Hematopoietic multipotent progenitor cell treated with erythropoietin and hydrocortisone succinate and interleukin-3 and kit ligand, for 6 days (in vitro differentiated cells): ENCODE measurements around the gene SEPTIN5.

Experiments used
- DNase-seq: peaks from one replicate; pipeline ENCODE4 v3.0.0-alpha.2; 2015

SEPTIN5 gene

DNA sequence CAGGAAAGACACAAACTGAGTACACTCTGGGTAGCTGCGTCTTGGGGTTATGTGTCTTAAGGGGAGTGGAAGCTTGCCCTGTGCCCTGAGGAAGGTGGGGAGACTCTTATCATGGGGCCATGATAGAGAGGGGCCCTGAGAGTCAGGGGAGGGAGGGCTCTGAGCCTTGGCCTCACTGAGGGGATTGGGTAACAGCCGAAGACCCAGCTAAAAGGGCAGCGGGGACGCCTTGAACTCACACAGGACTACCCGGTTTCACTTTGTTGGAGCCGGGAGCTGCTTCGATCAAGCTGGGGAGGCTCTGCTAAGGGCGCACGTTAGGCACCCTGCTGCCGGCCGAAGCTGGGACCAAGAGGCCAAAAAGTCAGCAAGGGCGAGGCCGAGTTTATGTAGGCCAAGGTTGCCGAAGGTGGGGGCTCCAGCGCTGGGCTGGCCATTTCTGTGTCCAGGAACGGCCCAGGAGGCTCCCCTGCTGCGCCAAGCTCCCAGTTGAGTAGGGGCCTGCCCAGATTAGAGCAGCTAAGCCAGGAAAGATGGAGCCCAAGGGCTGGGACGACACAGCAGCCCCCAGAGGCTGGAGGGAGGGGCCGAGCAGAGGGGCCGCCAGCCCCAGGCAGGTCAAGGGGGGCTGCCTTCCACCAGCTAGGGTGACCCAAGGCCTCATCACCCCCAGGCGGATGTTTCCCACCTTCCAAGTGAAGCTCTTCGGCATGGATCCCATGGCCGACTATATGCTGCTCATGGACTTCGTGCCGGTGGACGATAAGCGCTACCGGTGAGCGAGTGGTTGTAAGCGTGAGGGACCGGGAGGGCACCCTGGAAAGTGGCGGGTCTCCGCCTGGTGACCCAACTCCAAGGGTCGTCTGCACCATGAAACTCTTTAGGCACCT lies 48.5 kb downstream of the SEPTIN5 start:
- no peak for DNase-seq

DNA sequence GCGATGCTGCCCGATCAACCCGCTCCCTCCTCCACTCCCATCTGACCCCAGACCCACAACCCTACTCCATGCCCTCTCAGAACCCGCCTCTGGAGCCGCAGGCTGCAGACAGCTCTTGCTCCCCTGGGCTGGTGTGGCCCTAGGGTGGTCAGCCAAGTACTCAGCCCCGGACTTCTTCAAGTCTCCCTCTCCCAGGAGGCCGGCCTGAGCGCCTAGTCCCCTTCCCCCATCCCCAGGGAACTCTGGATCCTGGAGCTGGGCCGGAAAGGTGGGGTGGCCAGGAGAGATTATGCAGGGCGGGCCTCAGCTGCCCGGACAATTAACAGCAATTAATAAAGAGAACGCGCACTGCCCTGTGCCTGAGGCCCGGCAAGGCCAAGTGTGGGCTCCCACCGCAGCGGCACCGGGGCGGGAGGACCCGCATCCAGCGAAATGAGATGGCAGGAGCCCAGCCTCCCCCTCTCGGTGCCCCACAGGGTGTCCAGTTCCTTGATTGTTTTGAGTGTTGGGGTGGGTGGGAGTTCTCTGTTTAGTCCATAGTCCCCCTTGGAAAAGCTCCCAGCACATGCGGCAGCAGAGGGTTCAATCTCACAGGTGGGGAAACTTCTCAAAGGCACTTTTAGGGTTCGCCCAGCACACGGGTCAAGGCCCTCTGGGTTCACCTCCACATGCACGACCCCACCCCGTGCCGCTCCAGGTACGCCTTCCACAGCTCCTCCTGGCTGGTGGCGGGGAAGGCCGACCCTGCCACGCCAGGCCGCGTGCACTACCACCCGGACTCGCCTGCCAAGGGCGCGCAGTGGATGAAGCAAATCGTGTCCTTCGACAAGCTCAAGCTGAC lies 49.4 kb downstream of the SEPTIN5 start:
- DNase-seq, result no peak

- no peak for DNase-seq
Measured at GRCh38 chr22:19764299-19764593, 49.9 kb downstream of the SEPTIN5 start.

DNA sequence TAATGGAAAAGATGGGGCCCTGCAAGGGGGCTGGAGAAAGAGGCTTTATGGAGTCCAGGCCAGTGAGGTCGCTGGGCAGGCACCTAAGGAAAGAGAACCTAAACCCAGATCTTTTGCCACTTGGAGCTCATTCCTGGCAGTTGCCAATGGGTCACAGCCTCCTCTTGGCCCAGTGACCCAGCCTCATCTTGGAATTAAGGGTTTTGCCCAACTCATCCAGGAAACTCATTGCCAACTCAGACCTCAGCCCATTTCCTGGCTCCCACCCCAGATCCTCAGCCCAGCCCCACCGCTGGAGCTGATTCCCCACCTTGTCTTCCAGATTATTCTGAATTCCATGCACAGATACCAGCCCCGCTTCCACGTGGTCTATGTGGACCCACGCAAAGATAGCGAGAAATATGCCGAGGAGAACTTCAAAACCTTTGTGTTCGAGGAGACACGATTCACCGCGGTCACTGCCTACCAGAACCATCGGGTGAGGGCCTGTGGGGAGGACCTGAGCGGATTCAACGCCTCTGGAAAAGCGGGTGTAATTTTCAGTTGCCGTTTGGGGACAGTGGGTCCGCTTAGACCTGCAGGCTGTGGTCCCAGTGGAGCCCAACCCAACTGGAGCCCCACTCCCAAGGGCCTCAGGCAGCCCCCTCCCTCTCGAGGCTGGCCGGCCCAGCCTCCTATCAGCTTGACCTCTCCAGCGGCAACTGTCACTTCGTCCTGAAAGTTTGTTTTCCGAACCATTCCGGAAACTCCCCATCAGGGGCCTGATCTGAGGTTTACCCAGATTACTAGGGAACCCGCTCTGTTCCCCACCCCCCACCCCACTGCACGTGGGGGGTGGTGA lies 50.6 kb downstream of the SEPTIN5 start:
- DNase-seq, result no peak

- peak; percentile 42 for DNase-seq
Measured at GRCh38 chr22:19765477-19766239, 51.4 kb downstream of the SEPTIN5 start.

- no peak for DNase-seq
Measured at GRCh38 chr22:19766240-19766510, 51.9 kb downstream of the SEPTIN5 start.

GRCh38 chr22:19766511-19767426 lies 52.5 kb downstream of the SEPTIN5 start:
- DNase-seq, result peak; percentile 85

- DNase-seq, result no peak
Measured at GRCh38 chr22:19767427-19768341, 53.4 kb downstream of the SEPTIN5 start.

- DNase-seq, result no peak
Measured at GRCh38 chr22:19769393-19769715, 55.1 kb downstream of the SEPTIN5 start.

DNA sequence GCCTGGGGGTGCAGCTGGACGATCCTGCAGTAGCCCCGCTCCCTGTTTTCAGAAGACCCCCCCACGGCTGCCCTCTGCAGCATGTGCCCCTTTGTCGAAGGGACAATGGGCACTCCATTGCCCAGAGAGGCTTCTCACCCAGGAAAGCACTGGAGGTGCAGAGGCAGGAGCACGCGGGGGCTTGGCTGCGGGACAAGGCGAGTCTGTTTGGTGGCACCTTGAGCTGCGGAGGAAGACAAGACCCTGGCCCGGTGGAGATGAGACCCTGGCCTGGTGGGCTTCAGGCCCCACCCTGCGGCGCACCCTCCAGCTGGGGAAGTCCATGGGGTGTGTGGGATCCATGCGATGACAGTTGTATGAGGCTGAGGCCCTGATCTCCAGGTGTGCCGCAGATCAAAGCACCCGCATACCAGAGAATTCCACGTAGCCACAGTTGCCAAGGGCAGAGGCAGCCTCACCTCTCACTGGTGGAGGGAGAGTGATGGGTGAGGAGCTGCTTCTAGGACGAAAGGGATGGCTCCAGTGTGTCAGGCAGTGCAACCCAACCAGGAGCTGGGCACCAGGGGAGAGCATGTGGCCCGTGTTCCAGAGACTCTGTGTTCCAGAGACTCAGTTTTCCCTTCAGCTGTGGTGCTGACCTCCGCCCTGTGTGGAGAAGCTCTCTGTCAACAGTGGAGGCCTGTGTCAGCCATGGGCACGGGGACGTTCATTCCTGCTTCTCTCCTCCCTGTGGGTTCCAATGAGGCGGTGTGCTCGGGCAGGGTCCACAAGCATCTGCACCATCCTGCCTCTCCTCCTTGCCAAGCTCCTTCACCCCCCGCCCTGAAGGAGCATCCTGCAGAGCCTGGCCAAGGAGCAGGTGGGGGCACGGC lies 56.3 kb downstream of the SEPTIN5 start:
- DNase-seq, result no peak

GRCh38 chr22:19772422-19772672 lies 58.0 kb downstream of the SEPTIN5 start:
- DNase-seq, result no peak
